Measurements from ENCODE around the gene HSFY1. TPM values are rescaled to one million over a fixed set of nuclear protein-coding genes. Genes with fewer than 3 reads are reported as not detected.
"Not testable (repeated sequence)": the region's sequence is repeated elsewhere in the genome, so short reads cannot be mapped to it uniquely, and the experiment has no call there.

HSFY1 gene, protein sequence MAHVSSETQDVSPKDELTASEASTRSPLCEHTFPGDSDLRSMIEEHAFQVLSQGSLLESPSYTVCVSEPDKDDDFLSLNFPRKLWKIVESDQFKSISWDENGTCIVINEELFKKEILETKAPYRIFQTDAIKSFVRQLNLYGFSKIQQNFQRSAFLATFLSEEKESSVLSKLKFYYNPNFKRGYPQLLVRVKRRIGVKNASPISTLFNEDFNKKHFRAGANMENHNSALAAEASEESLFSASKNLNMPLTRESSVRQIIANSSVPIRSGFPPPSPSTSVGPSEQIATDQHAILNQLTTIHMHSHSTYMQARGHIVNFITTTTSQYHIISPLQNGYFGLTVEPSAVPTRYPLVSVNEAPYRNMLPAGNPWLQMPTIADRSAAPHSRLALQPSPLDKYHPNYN
- total RNA-seq (2011; cell fraction: chromatin; rRNA removed; ENCODE audit: low replicate concordance) = not detected in 2 replicates
- total RNA-seq (2011; cell fraction: nucleolus; rRNA removed) = not detected in 2 replicates
- total RNA-seq (2011; cell fraction: nucleoplasm; rRNA removed) = not detected in 2 replicates
- total RNA-seq (2014; rRNA removed) (not detected in 2 replicates), total RNA-seq (2014; rRNA removed; fragmentation: Illumina TruSeq; extraction: Trizol) (not detected in 2 replicates), total RNA-seq (2015; rRNA removed; fragmentation: Illumina TruSeq; extraction: Trizol) (not detected in 2 replicates), total RNA-seq (2021) (not detected in 2 replicates), polyA plus RNA-seq (2011; rRNA removed) (not detected in 2 replicates), polyA plus RNA-seq (2014; fragmentation: Illumina TruSeq; extraction: Trizol) (not detected in 2 replicates), polyA plus RNA-seq (2014; fragmentation: Nextera tagmentation; extraction: Ambion mirVana) (not detected), polyA plus RNA-seq (2014; rRNA removed) (not detected in 2 replicates), polyA minus RNA-seq (2011; rRNA and poly(A)+ RNA removed) (not detected in 2 replicates), Bru-seq, nascent RNA (not detected), BruChase-seq, experiment 1, labeled RNA remaining after a 2-hour chase (not detected), BruChase-seq, experiment 2, labeled RNA remaining after a 6-hour chase (not detected)
- not detected in 2 replicates for polyA plus RNA-seq (2011; cell fraction: cytosol; rRNA removed)
- not detected in 2 replicates for polyA plus RNA-seq (2011; cell fraction: nucleus; rRNA removed)
- polyA plus RNA-seq (2012) = not detected in 2 replicates
- polyA minus RNA-seq (2011; cell fraction: cytosol; rRNA and poly(A)+ RNA removed) = not detected in 2 replicates
- polyA minus RNA-seq (2011; cell fraction: nucleus; rRNA and poly(A)+ RNA removed) = not detected in 2 replicates
- long read RNA-seq, experiment 1 = 0 reads
- long read RNA-seq, experiment 2 = 0 reads
- long read RNA-seq, experiment 3 = 0 reads

DNA sequence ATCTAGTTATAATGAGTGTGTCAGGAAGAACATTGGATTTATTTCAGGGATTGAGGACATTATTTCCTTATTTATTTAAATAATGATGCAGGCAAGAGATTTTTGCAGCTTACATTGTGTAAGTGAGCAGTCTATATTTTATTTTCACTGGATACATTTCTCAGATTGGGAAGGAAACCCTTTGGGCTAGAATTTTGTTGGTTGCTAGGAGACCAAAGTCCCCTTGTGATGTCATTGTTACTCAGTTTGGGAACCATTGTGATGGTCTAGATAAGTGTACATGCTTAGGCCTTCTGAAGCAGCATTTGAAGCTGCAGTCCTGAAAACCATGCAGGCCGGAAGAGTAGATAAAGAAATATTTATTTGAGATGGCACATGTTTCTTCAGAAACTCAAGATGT lies at the start of gene HSFY1:
Gene HSFY1, plus strand, starts transcription at position 301 of the 400 bp plus-strand sequence. Its CDS starts 68 bp downstream, at position 369.
- H2AFZ ChIP-seq (ENCODE audit: low read depth, low read length); H3K27ac ChIP-seq (ENCODE audit: extremely low read depth, low read depth, low read length); POLR2A ChIA-PET; H3K27me3 ChIP-seq (ENCODE audit: control insufficient read depth in 2 of 2, insufficient read depth in 2 of 2, low read length in 2 of 2); BruUV-seq (replicated peaks); CTCF ChIA-PET (ENCODE audit: low intra/inter-chr PET ratio); ATAC-seq; intact Hi-C loops (cut with micrococcal nuclease); H3K4me2 ChIP-seq (ENCODE audit: insufficient read depth, low read length); H4K20me1 ChIP-seq (replicated peaks; ENCODE audit: control insufficient read depth, insufficient read depth, low read length); H3K79me2 ChIP-seq (ENCODE audit: control insufficient read depth, insufficient read depth, low read length); in situ Hi-C loops (cut with MboI); DNase-seq (ENCODE audit: extremely low read depth in 1 of 4, low spot score in 3 of 4); H3K9ac ChIP-seq (ENCODE audit: insufficient read depth in 1 of 2, low read depth in 2 of 2, low read length in 2 of 2); H3K9me1 ChIP-seq (ENCODE audit: control insufficient read depth, insufficient read depth, low read length); H3K4me3 ChIP-seq; FAIRE-seq; H3K4me1 ChIP-seq (replicated peaks in 1 of 2; ENCODE audit: control insufficient read depth in 2 of 2, insufficient read depth in 2 of 2, low read length in 2 of 2); H3K9me3 ChIP-seq (replicated peaks; ENCODE audit: control insufficient read depth, insufficient read depth, low read depth, low read length); H3K36me3 ChIP-seq (ENCODE audit: control insufficient read depth, insufficient read depth, low read length): not testable (repeated sequence)
- no CpG with 5 or more reads among the region's 1 CpG for WGBS (ENCODE audit: insufficient coverage, low coverage, missing lambda C conversion rate)

DNA sequence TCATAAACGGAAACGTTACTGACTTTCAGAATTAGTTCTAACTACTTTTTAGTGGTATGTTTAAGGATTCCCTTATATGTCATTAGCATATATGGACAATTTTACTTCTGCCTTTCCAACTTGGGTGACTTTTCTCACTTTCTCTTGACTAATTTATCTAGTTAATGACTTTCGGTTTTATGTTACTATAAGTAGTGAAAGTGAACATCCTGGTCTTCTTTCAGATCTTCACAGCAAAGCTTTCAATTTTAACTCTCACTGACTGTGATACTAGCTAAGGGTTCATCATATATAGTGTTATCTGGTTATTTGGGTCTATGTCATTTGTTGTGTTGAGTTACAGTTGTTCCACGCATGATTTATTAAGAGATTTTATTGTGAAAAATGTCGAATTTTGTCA lies 42.3 kb upstream of the HSFY1 start:
- DNase-seq (ENCODE audit: extremely low read depth in 1 of 4, low spot score in 3 of 4); H3K36me3 ChIP-seq (ENCODE audit: control insufficient read depth, insufficient read depth, low read length); H3K79me2 ChIP-seq (ENCODE audit: control insufficient read depth, insufficient read depth, low read length); H2AFZ ChIP-seq (ENCODE audit: low read depth, low read length); H4K20me1 ChIP-seq (replicated peaks; ENCODE audit: control insufficient read depth, insufficient read depth, low read length); H3K9me3 ChIP-seq (replicated peaks; ENCODE audit: control insufficient read depth, insufficient read depth, low read depth, low read length); H3K27me3 ChIP-seq (ENCODE audit: control insufficient read depth in 2 of 2, insufficient read depth in 2 of 2, low read length in 2 of 2); H3K9me1 ChIP-seq (ENCODE audit: control insufficient read depth, insufficient read depth, low read length); intact Hi-C loops (cut with micrococcal nuclease); ATAC-seq; CTCF ChIA-PET (ENCODE audit: low intra/inter-chr PET ratio); H3K27ac ChIP-seq (ENCODE audit: extremely low read depth, low read depth, low read length); H3K9ac ChIP-seq (ENCODE audit: insufficient read depth in 1 of 2, low read depth in 2 of 2, low read length in 2 of 2); H3K4me2 ChIP-seq (ENCODE audit: insufficient read depth, low read length); FAIRE-seq; POLR2A ChIA-PET; H3K4me1 ChIP-seq (replicated peaks in 1 of 2; ENCODE audit: control insufficient read depth in 2 of 2, insufficient read depth in 2 of 2, low read length in 2 of 2); BruUV-seq (replicated peaks); H3K4me3 ChIP-seq; in situ Hi-C loops (cut with MboI): not testable (repeated sequence)
- no CpG with 5 or more reads among the region's 5 CpGs for WGBS (ENCODE audit: insufficient coverage, low coverage, missing lambda C conversion rate)

DNA sequence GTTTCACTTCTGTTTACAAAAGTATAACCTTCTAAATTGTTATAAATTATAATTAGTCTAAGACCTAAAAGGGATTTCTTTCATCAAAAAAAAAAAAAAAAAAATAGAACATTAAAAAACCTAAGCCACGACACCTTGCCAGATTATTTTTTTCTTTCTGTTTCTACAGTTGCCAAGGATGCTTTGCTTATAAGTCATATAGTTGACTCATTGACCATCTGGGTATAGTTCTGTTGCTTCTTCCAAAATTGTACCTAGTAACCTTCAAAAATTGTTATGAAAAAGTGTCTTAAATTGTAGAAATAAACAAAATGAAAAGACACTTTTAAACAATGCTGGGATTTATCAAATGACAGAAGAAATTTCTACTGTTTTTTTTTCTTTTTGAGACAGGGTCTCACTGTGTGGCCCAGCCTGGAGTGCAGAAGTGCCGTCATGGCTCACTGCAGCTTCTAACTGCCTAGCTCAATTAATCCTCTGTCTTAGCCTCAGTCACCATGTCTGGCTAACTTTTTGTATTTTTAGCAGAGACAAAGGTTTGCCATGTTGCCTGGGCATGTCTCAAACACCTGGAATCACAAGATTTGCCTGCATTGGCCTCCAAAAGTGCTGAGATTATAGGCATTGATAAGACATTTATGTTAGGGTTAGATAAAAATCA lies 15.4 kb upstream of the HSFY1 start:
- H3K4me1 ChIP-seq (replicated peaks in 1 of 2; ENCODE audit: control insufficient read depth in 2 of 2, insufficient read depth in 2 of 2, low read length in 2 of 2); H3K4me2 ChIP-seq (ENCODE audit: insufficient read depth, low read length); H2AFZ ChIP-seq (ENCODE audit: low read depth, low read length); FAIRE-seq; DNase-seq (ENCODE audit: extremely low read depth in 1 of 4, low spot score in 3 of 4); H3K79me2 ChIP-seq (ENCODE audit: control insufficient read depth, insufficient read depth, low read length); H3K9me1 ChIP-seq (ENCODE audit: control insufficient read depth, insufficient read depth, low read length); POLR2A ChIA-PET; CTCF ChIA-PET (ENCODE audit: low intra/inter-chr PET ratio); H3K9ac ChIP-seq (ENCODE audit: insufficient read depth in 1 of 2, low read depth in 2 of 2, low read length in 2 of 2); intact Hi-C loops (cut with micrococcal nuclease); H3K9me3 ChIP-seq (replicated peaks; ENCODE audit: control insufficient read depth, insufficient read depth, low read depth, low read length); H3K27ac ChIP-seq (ENCODE audit: extremely low read depth, low read depth, low read length); ATAC-seq; in situ Hi-C loops (cut with MboI); H3K4me3 ChIP-seq; H4K20me1 ChIP-seq (replicated peaks; ENCODE audit: control insufficient read depth, insufficient read depth, low read length); BruUV-seq (replicated peaks); H3K27me3 ChIP-seq (ENCODE audit: control insufficient read depth in 2 of 2, insufficient read depth in 2 of 2, low read length in 2 of 2); H3K36me3 ChIP-seq (ENCODE audit: control insufficient read depth, insufficient read depth, low read length): not testable (repeated sequence)
- no CpG with 5 or more reads among the region's 2 CpGs for WGBS (ENCODE audit: insufficient coverage, low coverage, missing lambda C conversion rate)

Data from K562 (cell line).